Measurements from ENCODE around the gene HORMAD2.

DNA sequence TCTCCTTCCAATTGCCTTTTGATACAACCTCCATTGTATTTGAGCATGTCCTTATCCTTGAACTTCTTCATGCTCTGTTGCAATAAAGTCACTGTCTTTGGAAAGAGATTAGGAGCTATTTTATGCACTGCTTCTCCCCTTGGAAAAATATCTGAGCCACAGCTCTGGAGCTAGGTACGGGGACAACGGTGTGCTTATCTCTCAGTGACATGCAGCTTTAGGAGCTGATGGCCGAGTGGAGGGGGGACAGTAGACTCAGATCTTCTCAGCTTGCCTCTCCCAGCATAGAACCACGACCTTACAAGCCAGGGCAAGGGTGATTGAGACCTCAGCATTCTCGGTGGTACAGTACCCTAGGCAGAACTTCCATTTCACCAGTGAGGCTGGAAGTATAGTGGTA lies 64.1 kb downstream of the HORMAD2 start:
- TF ChIP-seq, protein P1, sequence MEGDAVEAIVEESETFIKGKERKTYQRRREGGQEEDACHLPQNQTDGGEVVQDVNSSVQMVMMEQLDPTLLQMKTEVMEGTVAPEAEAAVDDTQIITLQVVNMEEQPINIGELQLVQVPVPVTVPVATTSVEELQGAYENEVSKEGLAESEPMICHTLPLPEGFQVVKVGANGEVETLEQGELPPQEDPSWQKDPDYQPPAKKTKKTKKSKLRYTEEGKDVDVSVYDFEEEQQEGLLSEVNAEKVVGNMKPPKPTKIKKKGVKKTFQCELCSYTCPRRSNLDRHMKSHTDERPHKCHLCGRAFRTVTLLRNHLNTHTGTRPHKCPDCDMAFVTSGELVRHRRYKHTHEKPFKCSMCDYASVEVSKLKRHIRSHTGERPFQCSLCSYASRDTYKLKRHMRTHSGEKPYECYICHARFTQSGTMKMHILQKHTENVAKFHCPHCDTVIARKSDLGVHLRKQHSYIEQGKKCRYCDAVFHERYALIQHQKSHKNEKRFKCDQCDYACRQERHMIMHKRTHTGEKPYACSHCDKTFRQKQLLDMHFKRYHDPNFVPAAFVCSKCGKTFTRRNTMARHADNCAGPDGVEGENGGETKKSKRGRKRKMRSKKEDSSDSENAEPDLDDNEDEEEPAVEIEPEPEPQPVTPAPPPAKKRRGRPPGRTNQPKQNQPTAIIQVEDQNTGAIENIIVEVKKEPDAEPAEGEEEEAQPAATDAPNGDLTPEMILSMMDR (IDR thresholded peaks at IDR 0.05) = no peak
- TF ChIP-seq POLR2A (IDR thresholded peaks at IDR 0.05) = no peak
